ENCODE data around the gene MAP6D1. TPM values are rescaled to one million over a fixed set of nuclear protein-coding genes. Genes with fewer than 3 reads are reported as not detected.

Gene MAP6D1
- total and polyA plus RNA-seq, 4 donors: 10.7 to 40.7 (median 23.1) TPM

DNA sequence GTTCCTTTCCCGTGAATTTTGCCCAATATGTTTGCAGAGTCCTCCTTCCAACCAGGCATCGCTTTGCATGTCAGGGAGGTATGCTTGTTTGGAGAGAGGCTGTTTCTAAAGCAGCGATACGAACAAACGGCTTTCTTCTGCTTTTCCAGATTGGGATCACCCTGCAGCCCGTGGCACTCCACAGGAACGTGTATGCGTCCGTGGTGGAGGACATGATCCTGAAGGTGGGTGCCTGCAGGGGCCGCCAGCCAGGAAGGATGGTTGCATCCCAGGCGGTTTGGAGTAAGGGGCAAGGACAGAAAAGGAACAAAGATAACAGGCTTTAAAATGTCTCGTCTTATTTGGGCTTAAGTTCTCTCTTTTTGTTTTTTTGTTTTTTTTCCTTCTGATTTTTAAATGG, 17.5 kb downstream of the MAP6D1 start:
- H3K4me1 ChIP-seq (ENCODE audit: control insufficient read depth, insufficient read depth, low read length): no peaks in the 10 kb centered on the region
- no peaks in the 10 kb centered on the region for H3K27me3 ChIP-seq (ENCODE audit: control insufficient read depth, insufficient read depth, low read length)
- H3K9me3 ChIP-seq (ENCODE audit: control insufficient read depth, insufficient read depth, low read length): no peaks in the 10 kb centered on the region
- WGBS (ENCODE audit: insufficient coverage): 93% methylated on average over 11 of the region's 12 CpGs
- no peak overlapping the region for H3K4me3 ChIP-seq (ENCODE audit: low read depth, low read length)
- no peak overlapping the region for H3K27ac ChIP-seq (ENCODE audit: low read depth, low read length)
- DNase-seq (ENCODE audit: low read depth in 4 of 6, low spot score in 6 of 6): no peak
- peaks cover 76% of the 10 kb centered on the region for H3K36me3 ChIP-seq (ENCODE audit: control insufficient read depth, insufficient read depth, low read length)

DNA sequence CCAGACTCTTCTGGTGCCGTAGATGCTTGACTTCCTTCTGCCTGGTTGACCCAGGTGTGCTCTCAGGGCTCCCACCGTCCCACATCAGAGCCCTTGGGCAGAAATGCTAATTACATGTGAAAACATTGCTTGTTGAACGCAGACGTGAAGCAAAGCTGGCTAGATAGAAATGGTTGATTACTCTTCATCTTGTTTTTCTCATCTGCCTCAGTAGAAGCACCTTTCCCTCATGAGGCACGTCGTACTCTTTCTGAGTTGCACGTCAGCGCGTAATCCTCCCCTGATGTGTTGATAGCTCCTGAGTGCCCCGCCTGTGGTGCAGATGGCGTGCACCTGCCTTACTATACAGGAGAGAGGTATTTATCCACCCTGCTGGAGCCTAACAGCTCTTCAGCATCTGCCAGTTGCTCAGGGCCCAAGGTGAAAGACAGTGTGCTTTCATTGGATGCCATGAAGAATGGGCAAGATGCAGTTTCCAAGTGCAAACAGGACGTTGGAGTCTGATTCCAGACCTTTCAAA, 18.1 kb downstream of the MAP6D1 start:
- no peak overlapping the region for H3K27ac ChIP-seq (ENCODE audit: low read depth, low read length)
- H3K4me3 ChIP-seq (ENCODE audit: low read depth, low read length): no peak overlapping the region
- DNase-seq (ENCODE audit: low read depth in 4 of 6, low spot score in 6 of 6): peak in 1 of 6 donors; percentile 32

DNA sequence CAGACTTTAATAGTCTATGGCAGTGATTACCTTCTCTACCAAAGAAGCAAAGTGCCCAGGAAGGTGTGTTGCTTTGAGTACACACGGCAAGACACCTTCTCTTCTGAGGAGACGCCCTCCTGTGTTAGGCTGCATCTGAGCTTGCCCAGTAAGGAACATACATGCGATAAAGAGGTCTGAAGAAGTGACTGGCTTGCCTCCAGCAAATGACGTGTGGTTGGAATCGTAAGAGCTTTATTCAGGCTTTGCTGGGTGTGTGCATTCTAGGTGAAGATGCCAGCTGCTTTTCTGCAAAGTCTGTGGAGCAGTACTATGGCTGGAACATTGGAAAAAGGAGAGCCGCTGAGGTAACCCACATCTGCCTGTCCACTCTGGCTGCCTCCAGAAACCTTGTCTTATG, 22.4 kb downstream of the MAP6D1 start:
- Histone ChIP-seq H3K27me3 (ENCODE audit: control insufficient read depth, insufficient read depth, low read length) (no peaks in the 10 kb centered on the region), H3K9me3 (ENCODE audit: control insufficient read depth, insufficient read depth, low read length) (no peaks in the 10 kb centered on the region), H3K36me3 (ENCODE audit: control insufficient read depth, insufficient read depth, low read length) (peaks cover 60% of the 10 kb centered on the region), H3K4me1 (ENCODE audit: control insufficient read depth, insufficient read depth, low read length) (no peaks in the 10 kb centered on the region), H3K27ac (ENCODE audit: low read depth, low read length) (no peak overlapping the region), H3K4me3 (ENCODE audit: low read depth, low read length) (no peak overlapping the region)
- 67% methylated on average over 6 of the region's 6 CpGs for WGBS (ENCODE audit: insufficient coverage)
- peak in 2 of 6 donors; percentile 27 to 30 for DNase-seq (ENCODE audit: low read depth in 4 of 6, low spot score in 6 of 6)

More for the DNA sequence above, 18.1 kb downstream of the MAP6D1 start:
- H3K36me3 ChIP-seq (ENCODE audit: control insufficient read depth, insufficient read depth, low read length): peaks cover 80% of the 10 kb centered on the region
- no peaks in the 10 kb centered on the region for H3K9me3 ChIP-seq (ENCODE audit: control insufficient read depth, insufficient read depth, low read length)
- 91% methylated on average over 9 of the region's 12 CpGs for WGBS (ENCODE audit: insufficient coverage)
- H3K4me1 ChIP-seq (ENCODE audit: control insufficient read depth, insufficient read depth, low read length): no peaks in the 10 kb centered on the region
- H3K27me3 ChIP-seq (ENCODE audit: control insufficient read depth, insufficient read depth, low read length): no peaks in the 10 kb centered on the region

DNA sequence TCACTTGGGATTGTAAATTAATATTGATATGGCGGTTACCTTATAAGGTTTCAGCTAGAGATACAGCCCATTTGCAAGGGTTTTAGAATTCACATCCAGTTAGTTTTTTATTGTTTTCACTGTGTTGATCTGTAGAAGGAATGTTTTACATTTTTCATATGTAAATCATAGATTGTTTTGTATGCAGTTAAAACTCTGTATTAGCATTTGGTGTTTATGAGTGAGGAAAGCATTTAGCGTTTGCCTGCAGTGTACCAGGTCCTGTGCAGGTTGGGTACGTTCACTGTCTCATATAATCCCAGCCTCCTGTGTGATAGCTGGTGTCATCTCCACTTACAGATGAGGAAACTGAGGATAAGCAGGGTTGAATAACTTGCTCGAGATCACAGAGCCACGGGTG, 23.8 kb downstream of the MAP6D1 start:
- no peak for DNase-seq (ENCODE audit: low read depth in 4 of 6, low spot score in 6 of 6)
- no peaks in the 10 kb centered on the region for H3K9me3 ChIP-seq (ENCODE audit: control insufficient read depth, insufficient read depth, low read length)
- H3K27ac ChIP-seq (ENCODE audit: low read depth, low read length): no peak overlapping the region
- H3K4me3 ChIP-seq (ENCODE audit: low read depth, low read length): no peak overlapping the region
- 84% methylated on average over 4 of the region's 5 CpGs for WGBS (ENCODE audit: insufficient coverage)
- H3K27me3 ChIP-seq (ENCODE audit: control insufficient read depth, insufficient read depth, low read length): no peaks in the 10 kb centered on the region
- peaks cover 60% of the 10 kb centered on the region for H3K36me3 ChIP-seq (ENCODE audit: control insufficient read depth, insufficient read depth, low read length)
- no peaks in the 10 kb centered on the region for H3K4me1 ChIP-seq (ENCODE audit: control insufficient read depth, insufficient read depth, low read length)

DNA sequence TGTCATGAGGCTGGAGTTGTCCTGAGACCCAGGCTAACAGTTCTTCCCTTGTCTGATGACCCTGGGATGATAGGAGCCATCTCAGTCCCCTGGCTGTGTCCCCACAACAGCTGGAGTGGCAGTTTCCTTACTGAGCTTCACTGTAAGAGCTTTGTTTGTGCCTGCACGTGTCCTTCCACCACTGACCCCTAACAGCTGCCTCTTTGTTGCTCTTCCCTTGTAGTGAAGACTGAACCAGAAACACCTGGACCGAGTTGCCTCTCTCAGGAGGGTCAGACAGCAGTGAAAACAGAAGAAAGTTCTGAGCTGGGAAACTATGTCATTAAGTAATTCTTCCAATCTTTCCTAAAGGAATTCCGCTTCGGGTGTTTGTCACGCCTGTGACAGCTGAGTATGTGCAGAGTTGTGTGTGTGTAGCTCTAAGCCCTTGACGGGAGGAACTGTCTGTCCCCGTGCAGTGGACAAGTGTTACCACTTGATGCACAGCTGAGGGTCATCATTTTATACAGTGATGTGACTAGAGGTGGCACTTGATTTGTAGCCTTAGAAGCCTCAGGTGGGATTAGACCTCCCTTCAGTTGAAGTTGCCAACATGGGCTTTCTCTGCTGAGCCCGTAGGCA, 25.0 kb downstream of the MAP6D1 start:
- Histone ChIP-seq H3K9me3 (ENCODE audit: control insufficient read depth, insufficient read depth, low read length) (no peaks in the 10 kb centered on the region), H3K36me3 (ENCODE audit: control insufficient read depth, insufficient read depth, low read length) (peaks cover 56% of the 10 kb centered on the region), H3K27me3 (ENCODE audit: control insufficient read depth, insufficient read depth, low read length) (no peaks in the 10 kb centered on the region), H3K4me1 (ENCODE audit: control insufficient read depth, insufficient read depth, low read length) (no peaks in the 10 kb centered on the region), H3K27ac (ENCODE audit: low read depth, low read length) (no peak overlapping the region), H3K4me3 (ENCODE audit: low read depth, low read length) (no peak overlapping the region)
- DNase-seq (ENCODE audit: low read depth in 4 of 6, low spot score in 6 of 6): peak in 3 of 6 donors; percentile 12 to 73 (median 41)
- WGBS (ENCODE audit: insufficient coverage): 74% methylated on average over 4 of the region's 8 CpGs

DNA sequence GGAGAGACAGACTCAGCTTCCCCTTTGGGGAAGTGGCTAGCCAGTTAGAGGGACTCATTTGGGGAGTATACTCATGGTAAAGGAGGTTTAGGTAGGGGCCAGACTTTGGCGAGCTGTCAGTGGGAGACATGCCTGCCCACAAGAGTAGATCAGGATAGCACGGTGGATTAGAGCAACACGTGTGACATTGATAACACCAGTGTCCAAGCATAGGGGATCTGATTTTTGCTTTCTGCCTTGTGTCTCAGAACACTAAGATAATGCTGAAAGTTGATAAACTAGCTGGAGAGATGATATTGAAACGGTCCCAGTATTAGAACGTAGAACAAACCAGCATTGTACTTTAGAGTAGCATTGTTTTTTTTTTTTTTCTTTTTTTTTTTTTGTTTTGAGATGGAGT, 25.9 kb downstream of the MAP6D1 start:
- no peak overlapping the region for H3K27ac ChIP-seq (ENCODE audit: low read depth, low read length)
- 86% methylated on average over 4 of the region's 5 CpGs for WGBS (ENCODE audit: insufficient coverage)
- H3K4me1 ChIP-seq (ENCODE audit: control insufficient read depth, insufficient read depth, low read length): no peaks in the 10 kb centered on the region
- H3K9me3 ChIP-seq (ENCODE audit: control insufficient read depth, insufficient read depth, low read length): no peaks in the 10 kb centered on the region
- no peaks in the 10 kb centered on the region for H3K27me3 ChIP-seq (ENCODE audit: control insufficient read depth, insufficient read depth, low read length)
- peaks cover 47% of the 10 kb centered on the region for H3K36me3 ChIP-seq (ENCODE audit: control insufficient read depth, insufficient read depth, low read length)
- no peak overlapping the region for H3K4me3 ChIP-seq (ENCODE audit: low read depth, low read length)
- DNase-seq (ENCODE audit: low read depth in 4 of 6, low spot score in 6 of 6): no peak

DNA sequence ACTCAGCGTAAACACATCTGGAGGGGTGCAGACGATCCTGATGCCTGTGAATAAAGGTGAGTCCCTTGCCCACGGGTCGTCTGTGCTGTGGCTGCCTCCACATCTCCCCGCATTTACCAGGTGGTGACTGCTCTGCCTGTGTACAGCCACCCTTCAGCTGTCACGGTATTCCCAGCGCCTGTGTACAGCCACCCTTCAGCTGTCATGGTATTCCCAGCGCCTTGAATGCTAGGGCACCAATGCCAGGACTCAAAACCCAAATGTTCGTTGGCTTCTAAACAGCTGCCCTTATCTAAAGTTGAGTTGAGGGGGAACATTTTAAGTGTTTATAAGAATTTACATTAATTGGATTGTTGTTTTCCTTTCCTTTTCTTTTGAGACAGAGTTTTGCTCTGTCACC, 27.4 kb downstream of the MAP6D1 start:
- no peak overlapping the region for H3K4me3 ChIP-seq (ENCODE audit: low read depth, low read length)

DNA sequence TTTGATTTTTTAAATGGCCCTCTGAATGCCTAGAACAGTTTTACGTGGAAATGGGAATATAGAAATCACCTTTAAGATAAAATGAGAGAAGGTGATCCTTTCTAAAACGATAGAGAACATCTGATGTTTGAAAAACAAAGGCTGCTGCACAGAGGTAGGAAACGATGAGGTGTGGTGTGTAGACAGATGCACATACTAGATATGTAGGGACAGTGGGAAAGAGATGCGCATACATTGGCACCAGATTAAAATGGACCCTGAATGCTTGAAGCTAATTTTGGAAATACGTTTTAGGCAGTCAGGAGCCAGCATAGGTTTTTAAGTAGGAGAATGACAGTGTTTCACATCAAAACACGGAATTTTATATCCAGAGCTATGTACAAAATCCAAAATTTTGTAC, 29.0 kb downstream of the MAP6D1 start:
- 98% methylated on average over 4 of the region's 6 CpGs for WGBS (ENCODE audit: insufficient coverage)
- DNase-seq (ENCODE audit: low read depth in 4 of 6, low spot score in 6 of 6): no peak
- Histone ChIP-seq H3K4me1 (ENCODE audit: control insufficient read depth, insufficient read depth, low read length) (no peaks in the 10 kb centered on the region), H3K4me3 (ENCODE audit: low read depth, low read length) (no peak overlapping the region), H3K36me3 (ENCODE audit: control insufficient read depth, insufficient read depth, low read length) (peaks cover 35% of the 10 kb centered on the region), H3K27ac (ENCODE audit: low read depth, low read length) (no peak overlapping the region), H3K27me3 (ENCODE audit: control insufficient read depth, insufficient read depth, low read length) (no peaks in the 10 kb centered on the region), H3K9me3 (ENCODE audit: control insufficient read depth, insufficient read depth, low read length) (no peaks in the 10 kb centered on the region)

More for the DNA sequence above, 27.4 kb downstream of the MAP6D1 start:
- no peaks in the 10 kb centered on the region for H3K27me3 ChIP-seq (ENCODE audit: control insufficient read depth, insufficient read depth, low read length)
- no peak overlapping the region for H3K27ac ChIP-seq (ENCODE audit: low read depth, low read length)
- H3K9me3 ChIP-seq (ENCODE audit: control insufficient read depth, insufficient read depth, low read length): no peaks in the 10 kb centered on the region
- H3K36me3 ChIP-seq (ENCODE audit: control insufficient read depth, insufficient read depth, low read length): peaks cover 37% of the 10 kb centered on the region
- H3K4me1 ChIP-seq (ENCODE audit: control insufficient read depth, insufficient read depth, low read length): no peaks in the 10 kb centered on the region
- DNase-seq (ENCODE audit: low read depth in 4 of 6, low spot score in 6 of 6): no peak
- 96% methylated on average over 9 of the region's 9 CpGs for WGBS (ENCODE audit: insufficient coverage)

DNA sequence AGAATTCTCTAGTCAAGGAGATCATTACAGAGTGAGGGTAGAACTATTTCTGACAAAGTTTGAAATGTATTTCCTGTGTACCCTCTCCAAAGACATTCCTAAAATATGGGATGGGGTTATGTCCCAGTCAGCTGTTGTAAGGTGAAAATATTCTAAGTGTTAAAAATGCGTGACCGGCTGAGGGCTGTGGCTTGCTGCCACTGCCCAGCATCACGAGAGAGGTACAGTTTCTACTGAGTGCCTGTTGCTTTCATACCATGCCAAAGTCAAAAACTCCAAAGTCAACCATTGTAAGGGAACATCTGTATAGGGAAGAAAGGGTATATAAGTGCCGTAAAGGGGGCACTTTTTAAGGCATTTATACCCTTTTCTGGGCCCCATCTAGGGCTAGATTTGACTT, 30.9 kb downstream of the MAP6D1 start:
- Histone ChIP-seq H3K4me3 (ENCODE audit: low read depth, low read length) (no peak overlapping the region), H3K36me3 (ENCODE audit: control insufficient read depth, insufficient read depth, low read length) (peaks cover 43% of the 10 kb centered on the region)
- no CpG with 5 or more reads among the region's 4 CpGs for WGBS (ENCODE audit: insufficient coverage)

DNA sequence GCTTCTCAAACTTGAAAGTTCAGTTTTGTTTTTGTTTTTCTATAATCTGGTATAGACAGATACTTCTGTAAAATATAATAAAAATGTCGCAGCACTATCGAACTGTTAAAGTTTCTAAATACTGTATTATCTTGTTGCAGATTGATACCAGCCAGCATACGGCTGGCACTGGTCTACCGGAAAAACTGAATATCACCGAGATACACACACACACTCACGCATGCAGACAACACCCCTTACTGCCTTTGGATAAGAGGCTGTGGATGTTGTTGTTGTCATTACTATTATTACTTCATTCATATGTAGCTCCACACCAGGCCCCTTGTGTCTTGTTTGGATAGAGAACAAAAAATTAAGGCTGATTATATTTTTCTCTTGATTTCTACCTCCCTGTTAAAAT, 32.4 kb downstream of the MAP6D1 start:
- H3K27ac ChIP-seq (ENCODE audit: low read depth, low read length): no peak overlapping the region
- WGBS (ENCODE audit: insufficient coverage): no CpG with 5 or more reads among the region's 6 CpGs
- no peaks in the 10 kb centered on the region for H3K27me3 ChIP-seq (ENCODE audit: control insufficient read depth, insufficient read depth, low read length)
- H3K36me3 ChIP-seq (ENCODE audit: control insufficient read depth, insufficient read depth, low read length): peaks cover 31% of the 10 kb centered on the region
- no peaks in the 10 kb centered on the region for H3K4me1 ChIP-seq (ENCODE audit: control insufficient read depth, insufficient read depth, low read length)
- no peak for DNase-seq (ENCODE audit: low read depth in 4 of 6, low spot score in 6 of 6)
- H3K9me3 ChIP-seq (ENCODE audit: control insufficient read depth, insufficient read depth, low read length): no peaks in the 10 kb centered on the region
- H3K4me3 ChIP-seq (ENCODE audit: low read depth, low read length): no peak overlapping the region

More for the DNA sequence above, 30.9 kb downstream of the MAP6D1 start:
- no peak for DNase-seq (ENCODE audit: low read depth in 4 of 6, low spot score in 6 of 6)
- no peaks in the 10 kb centered on the region for H3K9me3 ChIP-seq (ENCODE audit: control insufficient read depth, insufficient read depth, low read length)
- H3K27ac ChIP-seq (ENCODE audit: low read depth, low read length): no peak overlapping the region
- H3K27me3 ChIP-seq (ENCODE audit: control insufficient read depth, insufficient read depth, low read length): no peaks in the 10 kb centered on the region
- no peaks in the 10 kb centered on the region for H3K4me1 ChIP-seq (ENCODE audit: control insufficient read depth, insufficient read depth, low read length)
